ENCODE data around the gene C3orf49. TPM values are rescaled to one million over a fixed set of nuclear protein-coding genes. Genes with fewer than 3 reads are reported as not detected.

Gene C3orf49
- polyA plus RNA-seq, 6 donors from 2014 or later, result not detected

- no peaks in the 10 kb centered on the region for H3K9me3 Mint-ChIP-seq
- no peak for ATAC-seq (ENCODE audit: low read depth in 2 of 2)
- H3K27ac Mint-ChIP-seq, result peak overlapping the region in 1 of 6 donors; percentile 74
- H3K36me3 Mint-ChIP-seq, result no peaks in the 10 kb centered on the region
- peak overlapping the region in 2 of 8 donors; percentile 5 to 85 for H3K4me3 Mint-ChIP-seq
- DNase-seq, result no peak
- H3K4me1 Mint-ChIP-seq, result peaks cover 34 to 43% (median 42%) of the 10 kb centered on the region in 3 donors
- no peaks in the 10 kb centered on the region for H3K27me3 Mint-ChIP-seq
These were observed 41.7 kb downstream of the C3orf49 start for GRCh38 chr3:63860776-63861175.

GRCh38 chr3:63861306-63861705 is 42.2 kb downstream of the C3orf49 start:
- Mint-ChIP-seq H3K4me1 (peaks cover 34 to 46% (median 42%) of the 10 kb centered on the region in 3 donors), H3K27me3 (no peaks in the 10 kb centered on the region), H3K4me3 (peak overlapping the region in 3 of 8 donors; percentile 23 to 85 (median 23)), H3K9me3 (no peaks in the 10 kb centered on the region), H3K36me3 (no peaks in the 10 kb centered on the region), H3K27ac (no peak overlapping the region)
- ATAC-seq (ENCODE audit: low read depth in 2 of 2) (no peak), DNase-seq (no peak)

GRCh38 chr3:63862804-63863149 is 43.7 kb downstream of the C3orf49 start:
- Mint-ChIP-seq H3K36me3 (no peaks in the 10 kb centered on the region), H3K4me3 (peak overlapping the region; percentile 85 to 98 (median 92)), H3K27me3 (no peaks in the 10 kb centered on the region), H3K27ac (peak overlapping the region; percentile 77 to 98 (median 93)), H3K4me1 (peaks cover 34 to 53% (median 42%) of the 10 kb centered on the region in 3 donors), H3K9me3 (no peaks in the 10 kb centered on the region)
- ATAC-seq (ENCODE audit: low read depth in 2 of 2) (no peak), DNase-seq (peak; percentile 3)

GRCh38 chr3:63863150-63864007 is 44.3 kb downstream of the C3orf49 start, which contains the start of the genes ATXN7 and THOC7:
Gene ATXN7 (plus strand): TSS chr3:63863867. CDS start chr3:63912599, 48,732 bp downstream.
Gene THOC7 (minus strand): TSS chr3:63863805. CDS start chr3:63863790, 15 bp downstream.
- peak within 1 kb of the TSS; percentile 92 to 98 (median 96) for H3K27ac Mint-ChIP-seq
- H3K4me1 Mint-ChIP-seq, result peaks cover 32 to 55% (median 42%) of the 10 kb centered on the region in 3 donors
- H3K9me3 Mint-ChIP-seq, result no peaks in the 10 kb centered on the region
- peak within 1 kb of the TSS; percentile 91 to 98 (median 96) for H3K4me3 Mint-ChIP-seq
- ATAC-seq (ENCODE audit: low read depth in 2 of 2) (peak; percentile 82 to 83), DNase-seq (peak; percentile 79)
- H3K27me3 Mint-ChIP-seq, result no peaks in the 10 kb centered on the region
- no peaks in the 10 kb centered on the region for H3K36me3 Mint-ChIP-seq

- Mint-ChIP-seq H3K27ac (peak overlapping the region; percentile 92 to 97 (median 94)), H3K4me1 (peaks cover 27 to 58% (median 44%) of the 10 kb centered on the region in 3 donors), H3K9me3 (no peaks in the 10 kb centered on the region), H3K27me3 (no peaks in the 10 kb centered on the region), H3K4me3 (peak overlapping the region; percentile 87 to 98 (median 96)), H3K36me3 (no peaks in the 10 kb centered on the region)
- peak; percentile 58 for DNase-seq
- peak; percentile 62 for ATAC-seq (ENCODE audit: low read depth in 2 of 2)
These were observed 45.2 kb downstream of the C3orf49 start for GRCh38 chr3:63864008-63864964.

GRCh38 chr3:63864965-63865327 is 45.8 kb downstream of the C3orf49 start:
- peaks cover 23 to 54% (median 45%) of the 10 kb centered on the region in 3 donors for H3K4me1 Mint-ChIP-seq
- no peaks in the 10 kb centered on the region for H3K27me3 Mint-ChIP-seq
- H3K4me3 Mint-ChIP-seq, result peak overlapping the region; percentile 87 to 98 (median 96)
- H3K9me3 Mint-ChIP-seq, result no peaks in the 10 kb centered on the region
- DNase-seq, result no peak
- H3K36me3 Mint-ChIP-seq, result no peaks in the 10 kb centered on the region
- peak overlapping the region; percentile 92 to 97 (median 94) for H3K27ac Mint-ChIP-seq
- no peak for ATAC-seq (ENCODE audit: low read depth in 2 of 2)

GRCh38 chr3:63867225-63867624 is 48.1 kb downstream of the C3orf49 start:
- no peaks in the 10 kb centered on the region for H3K27me3 Mint-ChIP-seq
- ATAC-seq (ENCODE audit: low read depth in 2 of 2) (no peak), DNase-seq (no peak)
- no peak overlapping the region for H3K4me3 Mint-ChIP-seq
- H3K36me3 Mint-ChIP-seq, result no peaks in the 10 kb centered on the region
- H3K9me3 Mint-ChIP-seq, result no peaks in the 10 kb centered on the region
- peaks cover 34 to 54% (median 51%) of the 10 kb centered on the region in 3 donors for H3K4me1 Mint-ChIP-seq
- peak overlapping the region in 2 of 6 donors; percentile 35 to 67 for H3K27ac Mint-ChIP-seq

GRCh38 chr3:63869940-63870614 is 51.0 kb downstream of the C3orf49 start:
- Mint-ChIP-seq H3K4me1 (peaks cover 29 to 55% (median 47%) of the 10 kb centered on the region in 3 donors), H3K27ac (peak overlapping the region in 2 of 6 donors; percentile 16 to 50)

GRCh38 chr3:63870615-63871005 is 51.5 kb downstream of the C3orf49 start:
- no peaks in the 10 kb centered on the region for H3K27me3 Mint-ChIP-seq
- H3K9me3 Mint-ChIP-seq, result no peaks in the 10 kb centered on the region
- peak overlapping the region in 1 of 6 donors; percentile 50 for H3K27ac Mint-ChIP-seq
- H3K4me1 Mint-ChIP-seq, result peaks cover 29 to 56% (median 49%) of the 10 kb centered on the region in 3 donors
- DNase-seq, result no peak
- peak overlapping the region in 1 of 8 donors; percentile 13 for H3K4me3 Mint-ChIP-seq
- no peaks in the 10 kb centered on the region for H3K36me3 Mint-ChIP-seq
- ATAC-seq (ENCODE audit: low read depth in 2 of 2), result no peak

More at GRCh38 chr3:63869940-63870614, 51.0 kb downstream of the C3orf49 start:
- H3K36me3 Mint-ChIP-seq, result no peaks in the 10 kb centered on the region
- no peaks in the 10 kb centered on the region for H3K27me3 Mint-ChIP-seq
- ATAC-seq (ENCODE audit: low read depth in 2 of 2) (no peak), DNase-seq (no peak)
- no peaks in the 10 kb centered on the region for H3K9me3 Mint-ChIP-seq
- peak overlapping the region in 1 of 8 donors; percentile 41 for H3K4me3 Mint-ChIP-seq

GRCh38 chr3:63872135-63872924 is 53.2 kb downstream of the C3orf49 start:
- Mint-ChIP-seq H3K27me3 (no peaks in the 10 kb centered on the region), H3K9me3 (no peaks in the 10 kb centered on the region), H3K4me3 (no peak overlapping the region), H3K4me1 (peaks cover 32 to 59% (median 56%) of the 10 kb centered on the region in 3 donors), H3K36me3 (no peaks in the 10 kb centered on the region), H3K27ac (peak overlapping the region in 1 of 6 donors; percentile 32)
- DNase-seq (no peak), ATAC-seq (ENCODE audit: low read depth in 2 of 2) (no peak)

- Mint-ChIP-seq H3K4me1 (peaks cover 46 to 66% (median 65%) of the 10 kb centered on the region in 3 donors), H3K4me3 (no peak overlapping the region), H3K36me3 (no peaks in the 10 kb centered on the region), H3K9me3 (no peaks in the 10 kb centered on the region), H3K27ac (no peak overlapping the region), H3K27me3 (no peaks in the 10 kb centered on the region)
- DNase-seq, result no peak
- ATAC-seq (ENCODE audit: low read depth in 2 of 2), result no peak
These were observed 55.7 kb downstream of the C3orf49 start for GRCh38 chr3:63874769-63875168.

GRCh38 chr3:63875510-63875909 is 56.4 kb downstream of the C3orf49 start:
- ATAC-seq (ENCODE audit: low read depth in 2 of 2) (no peak), DNase-seq (no peak)
- H3K9me3 Mint-ChIP-seq, result no peaks in the 10 kb centered on the region
- H3K27ac Mint-ChIP-seq, result peak overlapping the region in 3 of 6 donors; percentile 14 to 95 (median 29)
- no peaks in the 10 kb centered on the region for H3K27me3 Mint-ChIP-seq
- no peaks in the 10 kb centered on the region for H3K36me3 Mint-ChIP-seq
- peaks cover 48 to 71% (median 66%) of the 10 kb centered on the region in 3 donors for H3K4me1 Mint-ChIP-seq
- no peak overlapping the region for H3K4me3 Mint-ChIP-seq
